GM10266 (cell line): ENCODE results near the gene SARS2.
"Not testable (repeated sequence)": the region's sequence is repeated elsewhere in the genome, so short reads cannot be mapped to it uniquely, and the experiment has no call there.

Experiments
- DNase-seq: peaks from one replicate; pipeline ENCODE4 v3.0.0; 2012; ENCODE audit errors: extremely low spot score
- CTCF ChIP-seq: IDR thresholded peaks from 2 replicates; pipeline ENCODE4 v1.5.1; 2012; ENCODE audit warnings: mild to moderate bottlenecking, low read depth; ENCODE audit not compliant: control insufficient read depth, insufficient read depth; ENCODE audit errors: missing control alignments

The SARS2 gene

GRCh38 chr19:38974624-38975213 lies 44.2 kb upstream of the SARS2 start:
- no peak for DNase-seq
- no peak for TF ChIP-seq CTCF

DNA sequence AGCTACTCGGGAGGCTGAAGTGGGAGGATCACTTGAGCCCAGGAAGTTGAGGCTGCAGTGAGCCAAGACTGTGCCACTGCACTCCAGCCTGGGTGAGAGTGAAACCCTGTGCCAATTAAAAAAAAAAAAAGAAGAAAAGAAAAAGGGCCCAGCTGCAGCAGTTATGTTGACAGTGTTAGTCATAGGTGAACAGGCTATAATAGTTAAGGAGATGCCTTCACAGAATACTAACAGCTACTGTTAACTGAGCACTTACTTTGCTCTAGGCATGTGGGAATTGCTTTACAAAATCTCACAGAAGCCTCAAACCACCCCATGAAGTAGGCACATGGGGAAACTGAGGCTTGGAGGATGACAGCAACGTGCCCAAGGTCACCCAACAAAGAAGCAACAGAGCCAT lies 41.1 kb upstream of the SARS2 start:
- DNase-seq: no peak
- TF ChIP-seq CTCF: no peak

DNA sequence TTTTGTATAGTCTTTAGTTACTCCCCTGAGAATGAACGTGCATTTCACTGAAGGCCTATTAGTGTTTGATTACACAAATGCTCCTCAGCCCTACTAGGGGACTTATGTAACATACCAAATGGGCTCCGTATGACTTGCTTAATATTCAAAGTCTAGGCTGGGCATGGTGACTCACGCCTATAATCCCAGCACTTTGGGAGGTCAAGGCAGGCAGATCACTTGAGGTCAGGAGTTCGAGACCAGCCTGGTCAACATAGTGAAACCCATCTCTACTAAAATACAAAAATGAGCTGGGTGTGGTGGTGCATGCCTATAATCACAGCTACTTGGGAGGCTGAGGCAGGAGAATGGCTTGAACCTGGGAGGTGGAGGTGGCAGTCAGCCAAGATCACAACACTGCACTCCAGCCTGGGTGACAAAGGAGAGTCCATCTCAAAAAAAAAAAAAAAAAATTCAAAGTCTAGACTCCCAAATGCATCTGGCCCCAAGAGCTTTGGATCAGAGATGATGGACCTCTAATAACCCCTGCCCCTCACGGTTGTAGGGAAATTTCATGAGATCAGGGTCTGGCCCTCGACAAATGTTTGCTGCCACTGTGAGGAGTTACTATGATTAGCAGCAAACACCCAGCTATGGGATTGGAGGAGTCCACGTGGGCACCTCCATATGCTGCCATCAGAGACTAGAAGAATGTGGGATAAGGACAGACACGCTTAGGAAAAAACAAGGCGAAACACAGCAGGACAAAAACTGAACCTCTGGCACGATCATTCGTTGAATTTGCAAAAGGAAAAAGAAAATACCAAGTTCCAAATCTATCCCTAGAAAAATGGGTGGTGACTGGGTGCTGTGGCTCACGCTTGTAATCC lies 40.3 kb upstream of the SARS2 start:
- TF ChIP-seq CTCF: no peak
- no peak for DNase-seq

- DNase-seq: not testable (repeated sequence)
These were observed 35.6 kb upstream of the SARS2 start for GRCh38 chr19:38966149-38966548.

GRCh38 chr19:38964738-38965137 lies 34.2 kb upstream of the SARS2 start:
- no peak for DNase-seq
- TF ChIP-seq CTCF: no peak

DNA sequence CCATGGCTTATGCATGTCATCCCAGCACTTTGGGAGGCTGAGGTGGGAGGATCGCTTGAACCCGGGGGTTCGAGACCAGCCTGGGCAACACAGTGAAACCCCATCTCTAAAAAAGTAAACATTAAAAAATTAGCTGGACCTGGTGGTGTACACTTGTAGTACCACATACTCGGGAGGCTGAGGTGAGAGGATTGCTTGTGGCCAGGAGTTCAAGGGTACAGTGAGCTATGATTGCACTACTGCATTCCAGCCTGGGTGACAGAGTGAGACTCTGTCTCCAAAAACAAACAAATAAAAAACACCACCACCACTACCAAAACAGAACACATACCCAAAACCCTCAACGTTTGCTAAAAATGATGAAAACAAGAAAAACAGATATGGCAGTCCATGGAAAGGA lies 29.1 kb upstream of the SARS2 start:
- DNase-seq: no peak
- no peak for TF ChIP-seq CTCF

- no peak for TF ChIP-seq CTCF
- no peak for DNase-seq
These were observed 27.7 kb upstream of the SARS2 start for GRCh38 chr19:38958301-38958700.
